Measurements from ENCODE around the gene CLMP. TPM values are rescaled to one million over a fixed set of nuclear protein-coding genes. Genes with fewer than 3 reads are reported as not detected.
"Not testable (repeated sequence)": the region's sequence is repeated elsewhere in the genome, so short reads cannot be mapped to it uniquely, and the experiment has no call there.

The CLMP gene
- total and polyA plus RNA-seq, 4 donors: 0.12 to 1.3 (median 0.35) TPM

DNA sequence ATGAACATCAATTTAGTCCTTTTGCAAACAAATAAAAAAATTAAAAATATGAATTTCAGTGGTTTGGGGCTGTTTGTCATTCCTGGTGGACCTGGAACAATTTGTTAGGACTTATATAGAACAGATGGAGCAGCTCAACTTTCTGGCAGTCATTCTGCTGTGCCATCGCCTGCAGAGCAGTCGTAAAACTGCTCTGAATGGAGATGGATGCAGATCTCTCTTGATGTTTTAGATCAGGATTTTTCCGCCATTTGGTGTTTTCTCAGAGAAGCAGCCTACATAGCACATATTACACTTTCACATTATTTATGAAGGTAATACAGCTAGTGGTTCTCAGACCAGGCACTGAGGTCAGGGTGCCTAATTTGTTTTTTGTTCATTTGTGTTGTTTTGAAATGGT, 101.3 kb downstream of the CLMP start (continued):
- no peak for TF ChIP-seq CTCF (IDR thresholded peaks at IDR 0.05; ENCODE audit: low read depth, low read length, missing input control)

GRCh38 chr11:123091506-123091905, 103.5 kb downstream of the CLMP start:
- WGBS: 64% methylated on average over 6 of the region's 6 CpGs
- Histone ChIP-seq H3K9ac (ENCODE audit: low read depth in 1 of 2, low read length in 2 of 2) (no peak overlapping the region), H3K9me3 (ENCODE audit: control insufficient read depth in 4 of 4, low read length in 3 of 4) (no peaks in the 10 kb centered on the region), H3K4me1 (ENCODE audit: control insufficient read depth in 4 of 4, insufficient read depth in 4 of 4, low read length in 3 of 4) (no peaks in the 10 kb centered on the region), H3K36me3 (ENCODE audit: control insufficient read depth in 4 of 4, insufficient read depth in 3 of 4, low read depth in 1 of 4, low read length in 3 of 4) (no peaks in the 10 kb centered on the region), H3K4me3 (ENCODE audit: low read depth in 1 of 3, low read length in 3 of 3) (no peak overlapping the region), H3K27ac (ENCODE audit: low read depth in 1 of 2, low read length in 2 of 2) (no peak overlapping the region), H3K27me3 (ENCODE audit: control insufficient read depth in 4 of 4, insufficient read depth in 4 of 4, low read length in 3 of 4) (no peaks in the 10 kb centered on the region)
- no peak for DNase-seq (ENCODE audit: low spot score)
- TF ChIP-seq FOXA2 (IDR thresholded peaks at IDR 0.05) (no peak), FOXA1 (IDR thresholded peaks at IDR 0.05) (no peak), RXRA (IDR thresholded peaks at IDR 0.05) (no peak), ATF3 (IDR thresholded peaks at IDR 0.05) (no peak), TAF1 (conservative IDR thresholded peaks at IDR 0.05) (no peak), CTCF (IDR thresholded peaks at IDR 0.05; ENCODE audit: low read depth, low read length, missing input control) (no peak), MAX (IDR thresholded peaks at IDR 0.05) (no peak), RAD21 (IDR thresholded peaks at IDR 0.05) (no peak), REST (IDR thresholded peaks at IDR 0.05) (no peak), EGR1 (IDR thresholded peaks at IDR 0.05; ENCODE audit: low read depth in 2 of 2) (no peak), HNF4A (conservative IDR thresholded peaks at IDR 0.05) (no peak), NR2F2 (IDR thresholded peaks at IDR 0.05) (no peak), HNF4G (IDR thresholded peaks at IDR 0.05) (no peak), YY1 (IDR thresholded peaks at IDR 0.05) (no peak), GABPA (IDR thresholded peaks at IDR 0.05 in 1 of 2, conservative IDR thresholded peaks at IDR 0.05 in 1 of 2) (no peak), JUND (IDR thresholded peaks at IDR 0.05) (no peak), SP1 (IDR thresholded peaks at IDR 0.05) (no peak)
- TF ChIP-seq, protein P1, sequence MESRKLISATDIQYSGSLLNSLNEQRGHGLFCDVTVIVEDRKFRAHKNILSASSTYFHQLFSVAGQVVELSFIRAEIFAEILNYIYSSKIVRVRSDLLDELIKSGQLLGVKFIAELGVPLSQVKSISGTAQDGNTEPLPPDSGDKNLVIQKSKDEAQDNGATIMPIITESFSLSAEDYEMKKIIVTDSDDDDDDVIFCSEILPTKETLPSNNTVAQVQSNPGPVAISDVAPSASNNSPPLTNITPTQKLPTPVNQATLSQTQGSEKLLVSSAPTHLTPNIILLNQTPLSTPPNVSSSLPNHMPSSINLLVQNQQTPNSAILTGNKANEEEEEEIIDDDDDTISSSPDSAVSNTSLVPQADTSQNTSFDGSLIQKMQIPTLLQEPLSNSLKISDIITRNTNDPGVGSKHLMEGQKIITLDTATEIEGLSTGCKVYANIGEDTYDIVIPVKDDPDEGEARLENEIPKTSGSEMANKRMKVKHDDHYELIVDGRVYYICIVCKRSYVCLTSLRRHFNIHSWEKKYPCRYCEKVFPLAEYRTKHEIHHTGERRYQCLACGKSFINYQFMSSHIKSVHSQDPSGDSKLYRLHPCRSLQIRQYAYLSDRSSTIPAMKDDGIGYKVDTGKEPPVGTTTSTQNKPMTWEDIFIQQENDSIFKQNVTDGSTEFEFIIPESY (IDR thresholded peaks at IDR 0.05): no peak

DNA sequence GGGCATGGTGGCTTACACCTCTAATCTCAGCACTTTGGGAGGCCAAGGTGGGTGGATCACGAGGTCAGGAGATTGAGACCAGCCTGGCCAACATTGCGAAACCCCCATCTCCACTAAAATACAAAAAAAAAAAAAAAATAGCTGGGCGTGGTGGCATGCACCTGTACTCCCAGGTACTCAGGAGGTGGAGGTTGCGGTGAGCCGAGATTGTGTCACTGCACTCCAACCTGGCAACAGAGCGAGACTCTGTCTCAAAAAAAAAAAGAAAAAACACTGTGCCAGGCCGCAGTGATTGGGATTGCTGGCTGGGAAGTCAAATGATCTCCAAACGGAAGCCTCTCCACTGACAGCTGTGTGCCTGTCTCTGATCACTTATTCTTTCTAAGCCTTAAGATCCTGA, 104.9 kb downstream of the CLMP start:
- DNase-seq (ENCODE audit: low spot score); H3K4me3 ChIP-seq (ENCODE audit: low read depth in 1 of 3, low read length in 3 of 3); H3K27me3 ChIP-seq (ENCODE audit: control insufficient read depth in 4 of 4, insufficient read depth in 4 of 4, low read length in 3 of 4); H3K27ac ChIP-seq (ENCODE audit: low read depth in 1 of 2, low read length in 2 of 2); H3K4me1 ChIP-seq (ENCODE audit: control insufficient read depth in 4 of 4, insufficient read depth in 4 of 4, low read length in 3 of 4); H3K9ac ChIP-seq (ENCODE audit: low read depth in 1 of 2, low read length in 2 of 2); H3K36me3 ChIP-seq (ENCODE audit: control insufficient read depth in 4 of 4, insufficient read depth in 3 of 4, low read depth in 1 of 4, low read length in 3 of 4); H3K9me3 ChIP-seq (ENCODE audit: control insufficient read depth in 4 of 4, low read length in 3 of 4): not testable (repeated sequence)
- 88% methylated on average over 8 of the region's 8 CpGs for WGBS

DNA sequence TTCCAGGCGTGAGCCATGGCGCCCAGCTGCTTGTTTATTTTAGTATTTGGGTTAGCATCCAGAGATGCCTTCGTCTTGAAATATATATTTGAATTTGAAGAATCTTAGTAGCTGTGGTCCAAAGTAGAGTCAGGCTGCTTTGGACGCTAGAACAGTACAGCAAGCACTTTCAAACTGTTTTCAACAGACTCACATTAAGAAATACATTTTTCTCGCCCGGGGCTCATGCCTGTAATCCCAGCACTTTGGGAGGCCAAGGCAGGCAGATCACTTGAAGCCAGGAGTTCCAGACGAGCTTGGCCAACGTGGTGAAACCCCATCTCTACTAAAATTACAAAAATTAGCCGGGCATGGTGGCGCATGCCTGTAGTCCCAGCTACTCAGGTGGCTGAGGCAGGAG, 106.2 kb downstream of the CLMP start:
- not testable (repeated sequence) for H3K4me3 ChIP-seq (ENCODE audit: low read depth in 1 of 3, low read length in 3 of 3); H3K36me3 ChIP-seq (ENCODE audit: control insufficient read depth in 4 of 4, insufficient read depth in 3 of 4, low read depth in 1 of 4, low read length in 3 of 4); H3K27ac ChIP-seq (ENCODE audit: low read depth in 1 of 2, low read length in 2 of 2); H3K27me3 ChIP-seq (ENCODE audit: control insufficient read depth in 4 of 4, insufficient read depth in 4 of 4, low read length in 3 of 4); DNase-seq (ENCODE audit: low spot score); H3K9ac ChIP-seq (ENCODE audit: low read depth in 1 of 2, low read length in 2 of 2); H3K4me1 ChIP-seq (ENCODE audit: control insufficient read depth in 4 of 4, insufficient read depth in 4 of 4, low read length in 3 of 4); H3K9me3 ChIP-seq (ENCODE audit: control insufficient read depth in 4 of 4, low read length in 3 of 4)
- 96% methylated on average over 10 of the region's 10 CpGs for WGBS
